HL-60 (cell line): Measurements from ENCODE around the gene ADCYAP1R1.

Experiments
- CTCF ChIP-seq: IDR thresholded peaks from one replicate; pipeline ENCODE4 v1.5.1; 2011; ENCODE audit warnings: low read length, control low read depth, inconsistent platforms; ENCODE audit not compliant: insufficient read depth
- GABPA ChIP-seq: IDR thresholded peaks from 2 replicates; pipeline ENCODE4 v1.6.1; 2012; ENCODE audit warnings: low read depth
- POLR2AphosphoS5 ChIP-seq: IDR thresholded peaks from 2 replicates; pipeline ENCODE4 v1.6.1; 2012; ENCODE audit warnings: low read depth
- REST ChIP-seq: IDR thresholded peaks from 2 replicates; pipeline ENCODE4 v1.6.1; 2012; ENCODE audit warnings: low read depth; ENCODE audit not compliant: insufficient replicate concordance
- SPI1 ChIP-seq: IDR thresholded peaks from 2 replicates; pipeline ENCODE4 v1.6.1; 2012; ENCODE audit warnings: low read depth, mild to moderate bottlenecking, borderline replicate concordance

- TF ChIP-seq CTCF (no peak), POLR2AphosphoS5 (no peak), GABPA (no peak), REST (no peak), SPI1 (no peak)
Measured at GRCh38 chr7:31071645-31072029, 19.5 kb downstream of the ADCYAP1R1 start.
